ENCODE data around the gene RSRC2.

GRCh38 chr12:122516544-122517361 is 10.0 kb downstream of the RSRC2 start:
- TF ChIP-seq CTCF (IDR thresholded peaks at IDR 0.05) (no peak), POLR2A (IDR thresholded peaks at IDR 0.05) (no peak)
